B cell (primary cell): ENCODE results near the gene STARD9.

Experiments
- EZH2 ChIP-seq: IDR thresholded peaks from 2 replicates; pipeline ENCODE4 v1.6.1; 2012; ENCODE audit warnings: borderline replicate concordance, low read depth, mild to moderate bottlenecking, moderate library complexity, low read length; ENCODE audit not compliant: insufficient read depth, poor library complexity, severe bottlenecking
- TF ChIP-seq, protein P1 (sequence below): fragments of 200-600 bp; IDR thresholded peaks from one replicate; pipeline ENCODE4 v1.8.0; 2022; ENCODE audit warnings: antibody characterized with exemption, mild to moderate bottlenecking

DNA sequence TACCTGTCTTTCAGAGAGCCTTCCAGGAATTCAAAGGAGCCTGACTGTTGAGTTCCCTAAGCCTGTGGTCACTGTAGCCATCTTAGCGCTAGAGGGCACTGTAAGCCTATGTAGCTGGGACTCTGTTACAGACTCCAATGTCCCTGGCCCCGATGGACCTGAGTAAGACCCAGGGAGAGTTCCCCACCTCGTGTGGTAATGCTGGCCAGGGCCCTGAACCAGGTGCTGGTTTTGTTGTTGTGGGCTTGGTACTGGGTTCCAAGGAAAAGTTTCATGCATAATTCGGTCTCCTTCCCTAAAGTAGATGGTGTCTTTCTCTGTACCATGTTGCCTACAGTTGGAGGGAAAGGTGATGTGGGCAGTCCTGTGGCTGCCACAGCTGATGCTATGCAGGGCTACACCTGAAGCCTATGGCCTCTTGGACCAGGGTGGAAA is 129.1 kb downstream of the STARD9 start:
- TF ChIP-seq, protein P1, sequence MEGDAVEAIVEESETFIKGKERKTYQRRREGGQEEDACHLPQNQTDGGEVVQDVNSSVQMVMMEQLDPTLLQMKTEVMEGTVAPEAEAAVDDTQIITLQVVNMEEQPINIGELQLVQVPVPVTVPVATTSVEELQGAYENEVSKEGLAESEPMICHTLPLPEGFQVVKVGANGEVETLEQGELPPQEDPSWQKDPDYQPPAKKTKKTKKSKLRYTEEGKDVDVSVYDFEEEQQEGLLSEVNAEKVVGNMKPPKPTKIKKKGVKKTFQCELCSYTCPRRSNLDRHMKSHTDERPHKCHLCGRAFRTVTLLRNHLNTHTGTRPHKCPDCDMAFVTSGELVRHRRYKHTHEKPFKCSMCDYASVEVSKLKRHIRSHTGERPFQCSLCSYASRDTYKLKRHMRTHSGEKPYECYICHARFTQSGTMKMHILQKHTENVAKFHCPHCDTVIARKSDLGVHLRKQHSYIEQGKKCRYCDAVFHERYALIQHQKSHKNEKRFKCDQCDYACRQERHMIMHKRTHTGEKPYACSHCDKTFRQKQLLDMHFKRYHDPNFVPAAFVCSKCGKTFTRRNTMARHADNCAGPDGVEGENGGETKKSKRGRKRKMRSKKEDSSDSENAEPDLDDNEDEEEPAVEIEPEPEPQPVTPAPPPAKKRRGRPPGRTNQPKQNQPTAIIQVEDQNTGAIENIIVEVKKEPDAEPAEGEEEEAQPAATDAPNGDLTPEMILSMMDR = peak; percentile 78
- TF ChIP-seq EZH2 = no peak
